B cell (primary cell): ENCODE measurements around the gene CNTNAP1.

ENCODE experiments used
- CTCF ChIP-seq: fragments of 200-600 bp; IDR thresholded peaks from one replicate; pipeline ENCODE4 v1.8.0; 2022; ENCODE audit warnings: antibody characterized with exemption, mild to moderate bottlenecking
- EZH2 ChIP-seq: IDR thresholded peaks from 2 replicates; pipeline ENCODE4 v1.6.1; 2012; ENCODE audit warnings: borderline replicate concordance, low read depth, mild to moderate bottlenecking, moderate library complexity, low read length; ENCODE audit not compliant: insufficient read depth, poor library complexity, severe bottlenecking

DNA sequence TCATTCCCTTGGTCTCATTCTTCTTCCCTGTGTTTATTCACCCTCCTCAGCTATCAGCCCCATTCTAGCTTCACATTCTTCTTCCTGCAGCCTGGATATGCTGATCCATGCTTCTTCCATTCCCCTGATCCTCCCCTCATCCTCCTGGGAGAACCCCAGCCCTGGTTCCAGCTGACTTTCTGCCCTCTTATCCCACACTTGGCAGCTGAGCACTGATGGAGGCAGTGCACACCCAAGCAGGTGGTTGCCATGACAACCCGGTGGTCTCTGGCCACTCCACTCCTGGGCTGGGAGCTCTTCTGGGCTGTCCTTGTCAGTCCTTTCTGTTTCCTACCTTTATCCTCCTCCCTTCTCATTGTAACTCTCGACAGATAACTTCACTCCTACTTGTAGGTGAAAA, 40.0 kb upstream of the CNTNAP1 start:
- TF ChIP-seq EZH2: no peak
- TF ChIP-seq CTCF: no peak
